Neural crest cell (in vitro differentiated cells): Measurements from ENCODE around the gene SPRR2E. TPM values are rescaled to one million over a fixed set of nuclear protein-coding genes. Genes with fewer than 3 reads are reported as not detected.
"Not testable (repeated sequence)": the region's sequence is repeated elsewhere in the genome, so short reads cannot be mapped to it uniquely, and the experiment has no call there.

Source experiments
- DNase-seq: peaks from one replicate; pipeline ENCODE4 v3.0.0; 2021; ENCODE audit warnings: low read depth, mixed read lengths, low spot score
- H3K27ac Mint-ChIP-seq: one replicate; pipeline ENCODE4 v1.8.0; 2021; ENCODE audit warnings: mild to moderate bottlenecking, mixed read lengths; ENCODE audit not compliant: unreplicated experiment
- H3K27me3 Mint-ChIP-seq: 2 replicates; pipeline ENCODE4 v1.8.0; 2021; ENCODE audit warnings: low read depth, mild to moderate bottlenecking, mixed read lengths
- H3K36me3 Mint-ChIP-seq: 2 replicates; pipeline ENCODE4 v1.8.0; 2021; ENCODE audit warnings: low read depth, mild to moderate bottlenecking, mixed read lengths
- H3K4me1 Mint-ChIP-seq: 2 replicates; pipeline ENCODE4 v1.8.0; 2021; ENCODE audit warnings: mixed read lengths
- H3K4me3 Mint-ChIP-seq: one replicate; pipeline ENCODE4 v1.8.0; 2021; ENCODE audit warnings: mild to moderate bottlenecking, mixed read lengths
- H3K9me3 Mint-ChIP-seq: 2 replicates; pipeline ENCODE4 v1.8.0; 2021; ENCODE audit warnings: mixed read lengths
- long read RNA-seq: library from polyadenylated mRNA; unstranded; transcript quantifications from one replicate; pipeline ENCODE4 v2.0.0, GENCODE V29; 2020
- total RNA-seq: library from RNA; stranded (reverse); gene quantifications from 2 replicates; pipeline ENCODE4 v1.2.1, GENCODE V29; 2021
- TF ChIP-seq, protein P1 (sequence below): fragments of 200-600 bp; sonication (generic); conservative IDR thresholded peaks from 2 replicates; pipeline ENCODE4 v1.5.0; 2021; ENCODE audit warnings: antibody characterized with exemption, mild to moderate bottlenecking

The SPRR2E gene
- total RNA-seq = not detected in 2 replicates
- long read RNA-seq = 0 reads

DNA sequence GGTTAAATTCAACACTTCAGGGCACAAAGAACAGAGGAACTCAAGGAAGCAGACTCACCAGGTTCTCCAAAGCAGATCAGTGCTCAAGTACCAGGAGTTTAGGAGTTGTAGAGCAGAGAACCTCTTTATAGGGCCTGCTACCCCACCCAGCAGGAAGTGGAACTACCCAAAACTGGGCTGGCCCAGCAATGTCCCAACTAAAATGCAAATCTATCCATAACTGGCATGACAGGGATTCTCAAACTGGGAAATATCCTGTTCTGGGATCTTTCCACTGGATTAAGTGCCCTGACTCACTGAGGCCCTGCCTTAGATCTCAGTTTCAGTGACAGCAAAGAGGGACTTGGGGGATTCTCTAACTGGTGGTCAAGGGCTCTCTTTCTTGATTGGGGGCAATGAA, at the start of gene SPRR2E:
Gene SPRR2E (minus strand): TSS at position 101 of the 400 bp plus-strand sequence. CDS start 775 bp downstream, outside the sequence.
- DNase-seq = no peak
- H3K4me3 Mint-ChIP-seq = no peak within 1 kb of the TSS
- H3K4me1 Mint-ChIP-seq = no peaks in the 10 kb centered on the region
- H3K9me3 Mint-ChIP-seq = peaks cover under 1% of the 10 kb centered on the region
- no peaks in the 10 kb centered on the region for H3K36me3 Mint-ChIP-seq
- H3K27ac Mint-ChIP-seq = no peak within 1 kb of the TSS
- TF ChIP-seq, protein P1, sequence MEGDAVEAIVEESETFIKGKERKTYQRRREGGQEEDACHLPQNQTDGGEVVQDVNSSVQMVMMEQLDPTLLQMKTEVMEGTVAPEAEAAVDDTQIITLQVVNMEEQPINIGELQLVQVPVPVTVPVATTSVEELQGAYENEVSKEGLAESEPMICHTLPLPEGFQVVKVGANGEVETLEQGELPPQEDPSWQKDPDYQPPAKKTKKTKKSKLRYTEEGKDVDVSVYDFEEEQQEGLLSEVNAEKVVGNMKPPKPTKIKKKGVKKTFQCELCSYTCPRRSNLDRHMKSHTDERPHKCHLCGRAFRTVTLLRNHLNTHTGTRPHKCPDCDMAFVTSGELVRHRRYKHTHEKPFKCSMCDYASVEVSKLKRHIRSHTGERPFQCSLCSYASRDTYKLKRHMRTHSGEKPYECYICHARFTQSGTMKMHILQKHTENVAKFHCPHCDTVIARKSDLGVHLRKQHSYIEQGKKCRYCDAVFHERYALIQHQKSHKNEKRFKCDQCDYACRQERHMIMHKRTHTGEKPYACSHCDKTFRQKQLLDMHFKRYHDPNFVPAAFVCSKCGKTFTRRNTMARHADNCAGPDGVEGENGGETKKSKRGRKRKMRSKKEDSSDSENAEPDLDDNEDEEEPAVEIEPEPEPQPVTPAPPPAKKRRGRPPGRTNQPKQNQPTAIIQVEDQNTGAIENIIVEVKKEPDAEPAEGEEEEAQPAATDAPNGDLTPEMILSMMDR = no peak
- peaks cover 17% of the 10 kb centered on the region for H3K27me3 Mint-ChIP-seq

DNA sequence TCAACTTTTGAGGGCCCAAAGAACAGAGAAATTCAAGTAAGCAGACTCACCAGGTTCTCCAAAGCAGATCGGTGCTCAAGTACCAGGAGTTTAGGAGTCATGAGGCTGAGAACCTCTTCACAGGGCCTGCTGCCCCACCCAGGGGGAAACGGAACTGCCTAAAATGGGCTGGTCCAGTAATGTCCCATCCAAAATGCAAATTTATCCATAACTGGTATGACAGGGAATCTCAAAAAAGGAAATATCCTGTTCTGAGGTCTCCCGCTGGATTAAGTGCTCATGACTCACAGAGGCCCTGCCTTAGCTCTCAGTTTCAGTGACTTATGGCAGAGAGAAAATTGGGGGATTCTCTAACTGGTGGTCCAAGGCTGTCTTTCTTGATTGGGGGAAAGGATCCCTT, 47.1 kb upstream of the SPRR2E start:
- H3K27me3 Mint-ChIP-seq = peaks cover 58% of the 10 kb centered on the region

DNA sequence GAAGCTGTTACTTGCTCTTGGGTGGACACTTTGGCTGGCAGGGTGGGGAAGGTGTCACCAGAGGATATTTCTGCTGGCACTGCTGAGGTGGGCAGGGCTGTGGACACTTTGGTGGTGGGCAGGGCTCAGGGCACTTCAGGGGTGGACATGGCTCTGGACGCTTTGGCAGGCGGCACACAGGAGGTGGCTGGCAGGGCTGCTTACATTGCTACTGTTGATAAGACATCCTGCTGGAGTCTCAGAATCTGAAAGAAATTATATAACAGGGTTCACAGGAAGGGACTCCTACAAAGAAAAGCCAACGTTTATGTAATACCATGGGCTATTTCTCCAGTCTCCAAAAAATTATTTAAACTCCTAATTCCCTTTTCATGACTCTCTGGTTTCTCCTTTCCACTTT, 46.2 kb upstream of the SPRR2E start:
- Mint-ChIP-seq H3K4me3 (no peak overlapping the region), H3K9me3 (no peaks in the 10 kb centered on the region), H3K4me1 (no peaks in the 10 kb centered on the region), H3K27ac (no peak overlapping the region), H3K36me3 (no peaks in the 10 kb centered on the region), H3K27me3 (peaks cover 57% of the 10 kb centered on the region)
- DNase-seq = no peak
- TF ChIP-seq, protein P1 = no peak

More for the DNA sequence above, 47.1 kb upstream of the SPRR2E start:
- Mint-ChIP-seq H3K27ac (no peak overlapping the region), H3K4me1 (no peaks in the 10 kb centered on the region), H3K4me3 (no peak overlapping the region), H3K9me3 (no peaks in the 10 kb centered on the region), H3K36me3 (no peaks in the 10 kb centered on the region)
- DNase-seq = no peak
- TF ChIP-seq, protein P1 = no peak

DNA sequence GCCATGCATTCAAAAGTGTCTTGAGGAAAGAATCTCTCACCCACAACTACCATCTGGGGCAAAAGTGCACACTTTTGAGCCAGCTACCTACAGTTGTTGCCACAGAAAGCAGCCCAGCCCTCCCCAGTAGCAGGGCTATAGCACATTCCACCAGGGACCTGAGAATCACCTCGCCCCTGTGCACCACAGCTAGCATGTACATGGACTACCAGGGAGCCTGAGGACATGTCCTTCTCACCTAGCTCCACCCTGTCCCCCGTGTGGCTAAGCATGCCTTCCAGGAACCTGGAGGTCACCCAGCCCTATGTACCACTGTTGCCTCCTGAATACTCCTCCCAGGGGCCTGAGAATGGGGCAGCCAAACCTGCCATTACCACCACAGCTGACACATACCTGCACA, 39.4 kb upstream of the SPRR2E start:
- Mint-ChIP-seq H3K9me3 (no peaks in the 10 kb centered on the region), H3K4me3 (no peak overlapping the region), H3K27me3 (peaks cover 30% of the 10 kb centered on the region), H3K36me3 (no peaks in the 10 kb centered on the region), H3K4me1 (no peaks in the 10 kb centered on the region), H3K27ac (no peak overlapping the region)
- TF ChIP-seq, protein P1 = no peak
- DNase-seq = no peak

DNA sequence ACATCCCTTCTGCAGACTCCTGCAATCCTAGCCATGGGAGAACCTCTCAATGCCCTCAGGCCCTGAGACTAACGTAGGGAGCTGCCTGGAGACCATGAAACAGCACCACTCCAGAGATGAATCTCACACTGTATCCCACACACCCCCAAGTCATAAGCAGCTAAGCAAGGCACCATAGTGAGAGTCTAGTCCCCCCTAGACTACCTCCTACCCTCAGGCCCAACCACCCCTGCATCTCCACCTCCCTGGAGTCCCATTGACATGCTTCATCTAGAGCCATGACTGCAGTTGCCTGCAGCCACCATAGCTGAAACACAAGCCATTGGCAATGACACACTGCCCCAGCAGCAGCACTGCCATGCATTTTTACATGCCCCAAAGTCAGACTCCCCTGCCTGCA, 38.9 kb upstream of the SPRR2E start:
- Mint-ChIP-seq H3K4me1 (no peaks in the 10 kb centered on the region), H3K36me3 (no peaks in the 10 kb centered on the region), H3K27ac (no peak overlapping the region), H3K27me3 (peaks cover 30% of the 10 kb centered on the region), H3K4me3 (no peak overlapping the region), H3K9me3 (no peaks in the 10 kb centered on the region)
- TF ChIP-seq, protein P1 = no peak
- no peak for DNase-seq

DNA sequence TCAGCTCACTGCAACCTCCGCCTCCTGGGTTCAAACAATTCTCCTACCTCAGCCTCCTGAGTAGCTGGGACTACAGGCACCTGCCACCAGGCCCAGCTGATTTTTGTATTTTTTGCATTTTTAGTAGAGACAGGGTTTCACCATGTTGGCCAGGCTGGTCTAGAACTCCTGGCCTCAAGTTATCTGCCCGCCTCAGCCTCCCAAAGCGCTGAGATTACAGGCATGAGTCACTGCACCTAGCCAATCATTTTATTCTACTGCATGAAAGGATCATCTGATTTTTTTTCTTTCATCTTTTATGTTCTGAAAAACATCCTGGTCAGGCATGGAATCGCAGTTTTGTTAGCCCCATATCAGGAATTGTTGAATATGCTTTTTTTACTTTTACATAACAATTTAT, 34.4 kb upstream of the SPRR2E start:
- peaks cover 13% of the 10 kb centered on the region for H3K27me3 Mint-ChIP-seq
- H3K4me3 Mint-ChIP-seq, H3K27ac Mint-ChIP-seq, H3K36me3 Mint-ChIP-seq, H3K9me3 Mint-ChIP-seq, H3K4me1 Mint-ChIP-seq, DNase-seq: not testable (repeated sequence)
